ENCODE data around the gene ZFP42. TPM values are rescaled to one million over a fixed set of nuclear protein-coding genes. Genes with fewer than 3 reads are reported as not detected.

The ZFP42 gene
- total RNA-seq, 2 experiments from 2014 or later, result not detected

DNA sequence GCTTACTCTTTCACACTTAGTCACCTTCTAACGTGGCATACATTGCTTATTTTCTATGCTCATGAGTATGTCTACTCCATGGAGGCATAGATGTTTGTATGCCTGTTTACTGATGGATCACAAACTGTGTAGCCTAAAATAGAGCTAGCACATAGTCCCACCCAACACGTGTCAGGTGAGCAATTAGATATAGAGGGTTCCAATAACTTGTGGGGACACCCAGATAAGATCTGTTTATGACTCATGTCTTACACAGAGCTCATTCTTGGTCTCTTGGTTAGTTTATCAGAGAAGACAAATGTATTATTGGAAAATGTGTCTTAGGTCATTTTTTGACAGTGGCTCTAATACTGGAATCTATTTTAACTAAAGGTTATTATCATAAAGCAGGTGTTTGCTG, 6.8 kb downstream of the ZFP42 start:
- Mint-ChIP-seq H3K9me3 (peaks cover 5% of the 10 kb centered on the region), H3K4me3 (no peak overlapping the region), H3K4me1 (ENCODE audit: low read depth) (no peaks in the 10 kb centered on the region), H3K27ac (no peak overlapping the region), H3K27me3 (ENCODE audit: low read depth) (peaks cover 7% of the 10 kb centered on the region), H3K36me3 (ENCODE audit: low read depth) (peaks cover 4% of the 10 kb centered on the region)
- CTCF ChIA-PET, result no interaction called here
- intact Hi-C loops (cut with micrococcal nuclease), result no loop called here
- no peak for DNase-seq

DNA sequence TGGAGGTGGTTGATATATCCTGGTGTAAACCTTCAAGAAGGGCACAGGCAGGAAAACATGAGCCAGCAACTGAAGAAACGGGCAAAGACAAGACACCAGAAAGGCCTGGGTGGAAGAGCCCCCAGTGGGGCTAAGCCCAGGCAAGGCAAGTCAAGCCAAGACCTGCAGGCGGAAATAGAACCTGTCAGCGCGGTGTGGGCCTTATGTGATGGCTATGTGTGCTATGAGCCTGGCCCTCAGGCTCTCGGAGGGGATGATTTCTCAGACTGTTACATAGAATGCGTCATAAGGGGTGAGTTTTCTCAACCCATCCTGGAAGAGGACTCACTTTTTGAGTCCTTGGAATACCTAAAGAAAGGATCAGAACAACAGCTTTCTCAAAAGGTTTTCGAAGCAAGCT, 7.2 kb downstream of the ZFP42 start:
- H3K4me3 Mint-ChIP-seq, result no peak overlapping the region
- H3K4me1 Mint-ChIP-seq (ENCODE audit: low read depth), result no peaks in the 10 kb centered on the region
- no peak for DNase-seq
- H3K27me3 Mint-ChIP-seq (ENCODE audit: low read depth), result peaks cover 4% of the 10 kb centered on the region
- H3K36me3 Mint-ChIP-seq (ENCODE audit: low read depth), result peaks cover 1% of the 10 kb centered on the region
- H3K27ac Mint-ChIP-seq, result no peak overlapping the region
- CTCF ChIA-PET, result no interaction called here
- intact Hi-C loops (cut with micrococcal nuclease), result no loop called here
- H3K9me3 Mint-ChIP-seq, result peaks cover 3% of the 10 kb centered on the region

DNA sequence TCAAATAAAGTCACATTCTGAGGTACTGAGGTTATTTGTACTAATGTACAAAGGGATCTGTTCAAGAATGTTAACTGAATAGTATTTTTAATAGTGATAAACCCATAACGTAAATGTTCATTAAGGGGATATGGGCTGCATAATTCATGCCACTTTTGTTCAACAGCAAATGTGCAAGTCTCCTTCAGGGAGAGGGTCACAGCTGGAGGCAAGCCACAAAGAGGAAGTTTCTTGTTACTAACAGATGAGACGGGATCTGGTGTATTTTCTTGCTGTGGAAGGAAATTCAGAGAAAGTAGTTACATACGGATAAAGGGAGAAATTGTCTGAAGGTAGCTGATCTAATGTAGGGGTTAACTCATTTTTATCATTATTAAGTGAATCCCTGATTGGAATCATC, 10.0 kb downstream of the ZFP42 start:
- Mint-ChIP-seq H3K4me1 (ENCODE audit: low read depth) (no peaks in the 10 kb centered on the region), H3K36me3 (ENCODE audit: low read depth) (no peaks in the 10 kb centered on the region), H3K4me3 (no peak overlapping the region), H3K27me3 (ENCODE audit: low read depth) (no peaks in the 10 kb centered on the region), H3K27ac (no peak overlapping the region), H3K9me3 (no peaks in the 10 kb centered on the region)
- intact Hi-C loops (cut with micrococcal nuclease), result no loop called here
- DNase-seq, result no peak
- CTCF ChIA-PET, result no interaction called here

DNA sequence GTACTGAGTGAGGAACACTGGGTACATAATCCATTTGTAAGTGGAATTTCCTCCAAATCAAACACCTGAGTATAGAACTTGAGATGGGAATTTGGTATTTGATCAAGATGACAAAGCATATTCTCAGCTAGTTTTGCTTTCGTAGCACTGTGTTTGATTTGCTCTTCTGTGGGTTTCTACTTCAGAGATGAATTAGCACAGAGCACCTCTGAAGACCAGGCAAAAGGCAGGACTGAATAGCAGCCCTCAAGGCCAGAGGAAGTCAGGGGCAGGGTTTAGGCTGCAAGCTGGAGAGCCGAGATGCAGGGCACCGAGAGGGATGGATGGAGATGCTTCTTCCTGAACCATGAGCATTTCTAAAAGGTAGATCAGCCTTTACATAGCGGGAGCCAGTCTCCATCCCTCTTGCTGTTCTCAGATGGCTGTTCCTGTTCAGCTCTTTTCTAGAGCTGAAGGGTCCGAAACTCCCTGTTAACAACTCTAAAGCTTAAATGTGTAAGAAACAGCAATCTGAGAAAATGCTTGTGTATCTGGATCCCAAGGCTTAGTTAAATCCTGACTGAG, 10.8 kb downstream of the ZFP42 start:
- no peak for DNase-seq
- CTCF ChIA-PET, result interaction anchor here (0.7 kb wide), 1 partner anchor 22 kb away, joined by 4 read pairs; no protein-coding TSS in a partner anchor
- Mint-ChIP-seq H3K36me3 (ENCODE audit: low read depth) (no peaks in the 10 kb centered on the region), H3K27ac (no peak overlapping the region), H3K4me3 (no peak overlapping the region), H3K27me3 (ENCODE audit: low read depth) (peaks cover 2% of the 10 kb centered on the region), H3K9me3 (no peaks in the 10 kb centered on the region), H3K4me1 (ENCODE audit: low read depth) (no peaks in the 10 kb centered on the region)
- intact Hi-C loops (cut with micrococcal nuclease), result no loop called here

DNA sequence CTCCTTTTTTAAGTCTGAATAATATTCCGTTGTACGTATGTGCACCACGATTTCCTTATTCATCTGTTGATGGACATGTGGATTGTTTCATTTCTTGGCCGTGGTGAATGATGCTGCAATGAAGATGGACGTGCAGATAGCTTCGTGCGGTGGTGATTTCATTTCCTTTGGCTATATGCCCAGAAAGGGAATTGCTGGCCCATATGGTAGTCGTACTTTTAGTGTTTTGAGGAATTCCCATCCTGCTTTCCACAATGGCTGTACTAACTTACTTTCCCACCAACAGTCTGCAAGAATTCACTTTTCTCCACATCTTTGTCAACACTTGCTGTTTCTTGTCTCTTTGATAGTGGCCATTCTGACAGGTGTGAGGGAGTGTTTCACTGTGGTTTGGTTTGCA, 12.8 kb downstream of the ZFP42 start:
- no peak for DNase-seq
- no peaks in the 10 kb centered on the region for H3K4me1 Mint-ChIP-seq (ENCODE audit: low read depth)
- H3K27me3 Mint-ChIP-seq (ENCODE audit: low read depth), result peaks cover 2% of the 10 kb centered on the region
- intact Hi-C loops (cut with micrococcal nuclease), result no loop called here
- H3K27ac Mint-ChIP-seq, result no peak overlapping the region
- H3K9me3 Mint-ChIP-seq, result peaks cover 2% of the 10 kb centered on the region
- H3K36me3 Mint-ChIP-seq (ENCODE audit: low read depth), result no peaks in the 10 kb centered on the region
- CTCF ChIA-PET, result no interaction called here
- H3K4me3 Mint-ChIP-seq, result no peak overlapping the region

DNA sequence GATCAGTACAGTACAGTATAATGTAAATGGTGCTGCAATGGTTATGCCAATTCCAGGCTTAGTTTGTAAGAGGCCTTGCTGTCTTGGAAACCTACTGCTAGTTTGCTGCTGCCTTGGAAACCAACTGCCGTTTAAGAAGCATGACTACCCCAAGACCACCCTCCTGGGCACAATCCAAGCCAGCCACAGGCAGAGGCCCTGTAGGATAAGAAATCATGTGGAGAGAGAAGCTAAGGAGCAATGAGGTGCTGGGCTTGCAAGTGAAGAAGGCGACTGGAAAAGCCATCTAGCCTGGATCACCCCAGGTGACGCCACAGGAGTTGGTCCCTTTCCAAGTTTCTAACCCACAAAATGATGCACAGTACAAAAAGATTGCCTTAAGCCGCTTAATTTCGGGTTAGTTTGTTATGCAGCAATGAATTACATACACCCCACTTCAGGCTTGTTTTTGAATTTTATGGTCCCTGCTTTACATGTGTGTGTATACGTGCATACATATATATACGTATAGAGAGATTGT, 16.9 kb downstream of the ZFP42 start:
- CTCF ChIA-PET, result interaction anchor here (0.6 kb wide), 1 partner anchor 456 kb away, joined by 3 read pairs; no protein-coding TSS in a partner anchor
- Mint-ChIP-seq H3K4me3 (no peak overlapping the region), H3K27me3 (ENCODE audit: low read depth) (peaks cover 2% of the 10 kb centered on the region), H3K9me3 (peaks cover 2% of the 10 kb centered on the region), H3K27ac (no peak overlapping the region), H3K4me1 (ENCODE audit: low read depth) (no peaks in the 10 kb centered on the region), H3K36me3 (ENCODE audit: low read depth) (no peaks in the 10 kb centered on the region)
- intact Hi-C loops (cut with micrococcal nuclease), result no loop called here
- no peak for DNase-seq

DNA sequence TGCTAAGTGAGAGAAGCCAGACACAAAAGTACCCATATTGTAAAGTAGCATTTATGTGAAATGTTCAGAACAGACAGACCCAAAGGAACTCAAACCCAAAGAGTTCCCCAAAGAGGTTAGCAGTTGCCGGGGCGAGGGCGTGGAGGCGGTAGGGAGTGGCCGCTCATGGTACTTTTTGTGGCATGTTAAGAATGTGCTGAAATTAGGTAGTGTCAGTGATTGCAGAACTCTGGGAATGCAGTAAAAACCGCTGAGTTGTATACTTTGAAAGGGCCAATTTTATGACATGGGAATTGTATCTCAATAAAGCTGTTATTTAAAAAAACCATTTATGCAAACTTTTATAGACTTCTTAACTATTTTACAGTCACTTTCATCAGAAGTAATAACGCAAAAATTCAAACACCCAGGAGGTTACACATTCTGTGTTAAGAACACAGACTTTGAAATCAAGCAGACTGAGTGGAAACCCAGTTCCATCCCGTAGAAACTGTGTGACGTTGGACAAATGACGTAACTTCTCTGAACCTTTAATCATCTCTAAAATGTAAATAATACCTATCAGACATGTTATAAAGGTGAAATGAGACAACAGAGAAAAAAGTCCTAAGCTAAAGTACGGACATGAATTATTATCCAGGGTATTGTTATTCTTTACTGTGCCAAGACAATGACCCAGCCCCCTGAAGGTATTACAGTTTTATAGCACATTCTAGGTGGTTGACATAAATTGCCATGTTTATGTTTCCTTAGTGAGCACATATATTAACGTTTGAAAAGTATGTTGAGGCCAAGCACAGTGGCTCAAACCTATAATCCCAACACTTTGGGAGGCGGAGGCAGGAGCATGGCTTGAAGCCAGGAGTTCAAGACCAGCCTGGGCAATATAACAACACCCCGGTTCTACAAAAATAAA, 19.7 kb downstream of the ZFP42 start:
- Mint-ChIP-seq H3K36me3 (ENCODE audit: low read depth) (no peaks in the 10 kb centered on the region), H3K27ac (no peak overlapping the region), H3K9me3 (peaks cover 2% of the 10 kb centered on the region), H3K4me3 (no peak overlapping the region), H3K27me3 (ENCODE audit: low read depth) (peaks cover 2% of the 10 kb centered on the region), H3K4me1 (ENCODE audit: low read depth) (no peaks in the 10 kb centered on the region)
- intact Hi-C loops (cut with micrococcal nuclease), result no loop called here
- DNase-seq, result no peak
- CTCF ChIA-PET, result no interaction called here

DNA sequence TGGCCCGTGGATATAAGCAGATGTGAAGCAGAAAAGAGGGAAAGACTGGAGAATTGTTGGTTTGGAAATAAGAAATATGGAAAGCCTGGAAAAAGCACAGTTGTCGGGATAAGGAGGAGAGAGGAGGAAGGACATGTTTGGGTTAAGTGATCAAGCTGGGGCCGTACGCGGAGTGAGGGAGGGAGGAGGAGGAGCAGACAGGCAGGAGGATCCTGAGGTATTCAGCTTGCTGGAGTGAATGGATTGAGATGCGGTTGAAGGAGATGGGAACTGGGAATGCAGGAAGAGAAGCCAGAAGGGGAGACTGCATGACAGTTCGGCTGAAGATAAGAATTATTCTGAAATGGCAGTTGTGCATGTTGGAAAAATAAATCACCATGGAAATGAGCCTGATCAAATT, 21.2 kb downstream of the ZFP42 start:
- Mint-ChIP-seq H3K4me3 (no peak overlapping the region), H3K27ac (no peak overlapping the region), H3K36me3 (ENCODE audit: low read depth) (no peaks in the 10 kb centered on the region), H3K27me3 (ENCODE audit: low read depth) (no peaks in the 10 kb centered on the region), H3K9me3 (peaks cover under 1% of the 10 kb centered on the region), H3K4me1 (ENCODE audit: low read depth) (no peaks in the 10 kb centered on the region)
- CTCF ChIA-PET, result no interaction called here
- no peak for DNase-seq
- intact Hi-C loops (cut with micrococcal nuclease), result no loop called here

DNA sequence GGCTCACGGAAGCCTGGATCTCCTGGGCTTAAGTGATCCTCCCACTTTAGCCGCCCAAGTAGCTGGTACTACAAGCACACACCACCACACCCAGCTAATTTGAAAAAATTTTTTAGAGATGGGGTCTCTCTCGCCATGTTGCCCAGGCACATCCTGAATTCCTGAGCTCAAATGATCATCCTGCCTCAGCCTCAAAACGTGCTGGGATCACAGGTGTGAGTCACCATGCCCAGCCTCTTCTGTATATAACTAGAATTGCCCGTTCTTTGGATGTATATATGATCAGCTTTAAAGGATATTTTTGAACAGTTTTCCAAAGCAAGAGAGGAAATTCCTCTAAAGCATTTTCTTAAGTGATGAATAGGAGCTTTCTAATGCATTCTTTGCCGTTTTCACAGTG, 22.7 kb downstream of the ZFP42 start:
- H3K27ac Mint-ChIP-seq, result no peak overlapping the region
- H3K4me1 Mint-ChIP-seq (ENCODE audit: low read depth), result no peaks in the 10 kb centered on the region
- DNase-seq, result no peak
- no peak overlapping the region for H3K4me3 Mint-ChIP-seq
- H3K27me3 Mint-ChIP-seq (ENCODE audit: low read depth), result no peaks in the 10 kb centered on the region
- intact Hi-C loops (cut with micrococcal nuclease), result no loop called here
- CTCF ChIA-PET, result no interaction called here
- H3K9me3 Mint-ChIP-seq, result peaks cover 2% of the 10 kb centered on the region
- no peaks in the 10 kb centered on the region for H3K36me3 Mint-ChIP-seq (ENCODE audit: low read depth)

DNA sequence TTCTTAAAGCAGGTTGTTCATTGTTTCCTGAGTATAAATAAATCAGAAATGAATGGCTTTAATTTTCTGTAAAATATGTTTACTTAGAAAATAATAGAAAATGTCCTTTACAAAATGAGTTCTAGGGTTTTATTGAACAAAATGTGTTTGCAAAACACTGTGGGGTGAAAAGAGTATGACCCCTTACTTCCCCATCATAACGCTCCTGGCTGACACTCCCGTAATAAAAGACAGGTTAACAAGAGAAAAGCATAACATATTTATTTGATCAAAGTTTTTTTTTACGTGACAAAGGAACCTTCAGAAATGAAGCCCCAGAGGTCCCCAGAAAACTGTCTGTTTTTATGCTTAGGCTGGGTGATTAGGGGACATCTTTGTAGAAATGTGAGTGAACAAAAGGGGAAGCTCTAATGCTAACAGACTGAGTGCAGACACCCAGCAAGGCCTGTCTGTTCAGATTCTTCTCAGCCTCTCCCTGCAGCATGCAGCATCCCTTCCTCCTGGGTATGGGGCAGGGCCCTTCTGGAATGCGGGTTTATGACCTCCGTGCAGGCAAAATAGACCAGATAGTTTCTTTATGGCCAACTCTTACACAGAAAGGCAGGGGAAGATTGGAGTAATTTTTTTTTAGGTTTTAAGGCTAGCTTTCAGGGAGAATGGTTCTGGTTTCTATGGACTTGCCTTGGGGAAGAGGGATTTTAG, 26.1 kb downstream of the ZFP42 start:
- intact Hi-C loops (cut with micrococcal nuclease), result no loop called here
- no peak overlapping the region for H3K27ac Mint-ChIP-seq
- no peaks in the 10 kb centered on the region for H3K27me3 Mint-ChIP-seq (ENCODE audit: low read depth)
- DNase-seq, result no peak
- H3K36me3 Mint-ChIP-seq (ENCODE audit: low read depth), result no peaks in the 10 kb centered on the region
- no peak overlapping the region for H3K4me3 Mint-ChIP-seq
- peaks cover 2% of the 10 kb centered on the region for H3K9me3 Mint-ChIP-seq
- H3K4me1 Mint-ChIP-seq (ENCODE audit: low read depth), result no peaks in the 10 kb centered on the region
- CTCF ChIA-PET, result no interaction called here

DNA sequence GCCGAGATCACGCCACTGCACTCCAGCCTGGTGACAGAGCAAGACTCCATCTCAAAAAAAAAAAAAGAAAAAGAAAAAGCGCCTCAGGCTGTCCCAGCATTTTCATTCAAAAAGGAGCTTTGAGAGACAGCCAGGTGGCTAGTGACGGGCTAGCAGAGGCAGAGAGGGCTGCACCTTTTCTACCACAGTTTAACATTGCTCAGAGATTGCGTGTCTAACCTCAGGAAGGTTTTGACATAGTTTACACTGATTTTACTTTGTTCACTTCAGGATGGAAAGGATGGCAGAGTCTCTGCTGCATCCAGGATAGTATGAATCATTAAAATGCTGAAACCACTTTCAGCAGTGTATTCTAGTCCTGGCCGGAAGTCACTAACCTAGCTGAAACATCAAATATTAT, 28.1 kb downstream of the ZFP42 start:
- CTCF ChIA-PET, result no interaction called here

DNA sequence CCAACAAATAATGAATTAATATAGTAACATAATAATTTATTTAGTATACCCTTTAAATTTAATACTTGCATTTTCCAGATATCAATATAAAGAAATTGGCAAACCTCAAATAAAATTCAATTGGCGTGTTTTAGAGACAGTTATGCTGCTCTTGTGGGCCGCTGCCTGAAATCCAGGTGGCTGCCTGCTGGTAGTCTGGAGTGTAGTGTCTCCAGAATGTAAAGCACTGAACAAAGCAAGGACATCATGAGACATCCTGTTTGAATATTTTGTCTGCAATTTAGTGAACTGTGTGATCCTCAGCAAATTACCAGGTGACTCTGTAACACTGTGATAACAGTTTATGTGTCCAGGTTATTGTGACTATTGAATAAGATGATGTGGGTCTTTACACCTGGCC, 29.9 kb downstream of the ZFP42 start:
- no peaks in the 10 kb centered on the region for H3K27me3 Mint-ChIP-seq (ENCODE audit: low read depth)
- no peaks in the 10 kb centered on the region for H3K36me3 Mint-ChIP-seq (ENCODE audit: low read depth)
- H3K27ac Mint-ChIP-seq, result no peak overlapping the region
- CTCF ChIA-PET, result no interaction called here
- intact Hi-C loops (cut with micrococcal nuclease), result no loop called here
- H3K9me3 Mint-ChIP-seq, result peaks cover 7% of the 10 kb centered on the region
- H3K4me1 Mint-ChIP-seq (ENCODE audit: low read depth), result no peaks in the 10 kb centered on the region
- DNase-seq, result no peak
- H3K4me3 Mint-ChIP-seq, result no peak overlapping the region

More for the DNA sequence above, 28.1 kb downstream of the ZFP42 start:
- no peaks in the 10 kb centered on the region for H3K27me3 Mint-ChIP-seq (ENCODE audit: low read depth)
- H3K9me3 Mint-ChIP-seq, result peaks cover 2% of the 10 kb centered on the region
- no peak overlapping the region for H3K4me3 Mint-ChIP-seq
- H3K27ac Mint-ChIP-seq, result no peak overlapping the region
- H3K4me1 Mint-ChIP-seq (ENCODE audit: low read depth), result no peaks in the 10 kb centered on the region
- intact Hi-C loops (cut with micrococcal nuclease), result no loop called here
- no peaks in the 10 kb centered on the region for H3K36me3 Mint-ChIP-seq (ENCODE audit: low read depth)
- no peak for DNase-seq
